GM18870 (cell line): ENCODE results near the gene PPP1R13B.

ENCODE experiments used
- ATAC-seq: cut with Tn5 transposase; IDR thresholded peaks from one replicate; pipeline ENCODE4 v1.9.1; 2021; ENCODE audit warnings: moderate library complexity; ENCODE audit not compliant: unreplicated experiment

PPP1R13B gene

GRCh38 chr14:103746701-103747100 lies 100.7 kb downstream of the PPP1R13B start:
- ATAC-seq = no peak

GRCh38 chr14:103745424-103745823 lies 102.0 kb downstream of the PPP1R13B start:
- ATAC-seq = no peak

- no peak for ATAC-seq
These were observed 102.6 kb downstream of the PPP1R13B start for GRCh38 chr14:103744621-103745395.

GRCh38 chr14:103743691-103744090 lies 103.7 kb downstream of the PPP1R13B start:
- ATAC-seq = no peak

- no peak for ATAC-seq
These were observed 104.7 kb downstream of the PPP1R13B start for GRCh38 chr14:103742499-103743255.

GRCh38 chr14:103741876-103742275 lies 105.5 kb downstream of the PPP1R13B start:
- no peak for ATAC-seq

GRCh38 chr14:103740991-103741689 lies 106.2 kb downstream of the PPP1R13B start:
- ATAC-seq = no peak

GRCh38 chr14:103739793-103740501 lies 107.4 kb downstream of the PPP1R13B start:
- ATAC-seq = no peak

GRCh38 chr14:103739466-103739792 lies 107.9 kb downstream of the PPP1R13B start:
- no peak for ATAC-seq

GRCh38 chr14:103738701-103739451 lies 108.5 kb downstream of the PPP1R13B start:
- ATAC-seq = no peak

- ATAC-seq = no peak
These were observed 109.2 kb downstream of the PPP1R13B start for GRCh38 chr14:103738166-103738565.

- ATAC-seq = no peak
These were observed 109.8 kb downstream of the PPP1R13B start for GRCh38 chr14:103737432-103738045.

- ATAC-seq = no peak
These were observed 110.6 kb downstream of the PPP1R13B start for GRCh38 chr14:103736546-103737431.

- no peak for ATAC-seq
These were observed 111.4 kb downstream of the PPP1R13B start for GRCh38 chr14:103735815-103736545.

GRCh38 chr14:103735439-103735814 lies 111.9 kb downstream of the PPP1R13B start:
- no peak for ATAC-seq

- ATAC-seq = no peak
These were observed 112.4 kb downstream of the PPP1R13B start for GRCh38 chr14:103735022-103735421.

GRCh38 chr14:103734081-103734888 lies 113.1 kb downstream of the PPP1R13B start:
- ATAC-seq = no peak

- no peak for ATAC-seq
These were observed 113.7 kb downstream of the PPP1R13B start for GRCh38 chr14:103733651-103734050.
